ENCODE measurements around the gene AK9. TPM values are rescaled to one million over a fixed set of nuclear protein-coding genes. Genes with fewer than 3 reads are reported as not detected.

The AK9 gene
- total and polyA plus RNA-seq, 2 of the 8 experiments (the other 6 are each of a cell fraction or from before 2014, with no cell fraction given), result 1.8 to 2.2 TPM

- TF ChIP-seq CHD7 (IDR thresholded peaks at IDR 0.05; ENCODE audit: insufficient replicate concordance, low read length) (peak; percentile 48), CREB1 (IDR thresholded peaks at IDR 0.05) (no peak), YY1 (IDR thresholded peaks at IDR 0.05; ENCODE audit: low read depth, low read length) (0 out of 2 replicates have a peak, but pooled peaks have one; percentile 13), HDAC2 (IDR thresholded peaks at IDR 0.05; ENCODE audit: borderline replicate concordance in 1 of 2, low read depth in 2 of 2, low read length in 2 of 2) (peak in 1 of 2 experiments; percentile 75; a peak in 1 of 4 replicates), RAD21 (IDR thresholded peaks at IDR 0.05 in 1 of 2, conservative IDR thresholded peaks at IDR 0.05 in 1 of 2; ENCODE audit: low read depth in 2 of 2, low read length in 2 of 2) (no peak), SP1 (IDR thresholded peaks at IDR 0.05; ENCODE audit: low read depth, low read length) (0 out of 2 replicates have a peak, but pooled peaks have one; percentile 33), NANOG (IDR thresholded peaks at IDR 0.05; ENCODE audit: insufficient read depth, low read depth, low read length, poor library complexity, severe bottlenecking) (no peak)
These were observed 45.4 kb upstream of the AK9 start (continued) for GRCh38 chr6:109736273-109737025.
